ENCODE results near the gene OLFML2A. TPM values are rescaled to one million over a fixed set of nuclear protein-coding genes. Genes with fewer than 3 reads are reported as not detected.
A peak's percentile ranks its signal among the peaks of the same experiment; 100 is the strongest.

Gene OLFML2A
- total and polyA plus RNA-seq, 2 of the 4 experiments (the other 2 are of a cell fraction): 2.0 to 5.9 TPM

DNA sequence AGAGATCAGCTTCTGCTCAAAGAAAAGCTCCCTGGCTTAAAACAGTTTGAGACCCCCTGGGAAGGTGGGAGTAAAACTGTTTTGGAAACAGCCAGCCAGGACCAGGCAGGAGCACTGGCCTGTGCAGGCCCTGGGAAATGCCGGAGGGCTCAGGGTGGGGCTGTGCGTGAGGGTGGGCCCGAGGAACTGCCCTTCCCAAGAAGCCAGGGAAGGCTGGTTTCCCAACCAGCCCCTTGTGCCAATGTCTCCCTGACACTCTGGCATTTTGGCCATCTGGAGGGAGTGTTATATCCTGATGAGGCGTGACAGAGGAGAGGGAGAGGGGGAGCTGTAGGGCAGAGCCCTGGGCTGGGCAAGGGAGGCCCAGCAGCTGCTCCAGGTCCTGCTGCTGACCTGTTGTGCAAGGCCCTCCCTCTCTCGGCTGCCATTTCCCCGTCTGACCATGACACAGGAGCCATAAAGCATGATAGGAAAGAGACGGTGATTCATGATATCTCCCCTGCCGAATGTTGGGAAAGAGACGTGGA lies 16.1 kb downstream of the OLFML2A start:
- H2BK20ac ChIP-seq (ENCODE audit: low read depth, low read length): no peak overlapping the region
- H3K56ac ChIP-seq (ENCODE audit: extremely low read depth, insufficient read depth, low read length): no peak overlapping the region
- H3K23ac ChIP-seq (ENCODE audit: low read depth, low read length): no peak overlapping the region
- H3K27me3 ChIP-seq (ENCODE audit: control insufficient read depth, insufficient read depth, low read length): no peaks in the 10 kb centered on the region
- H2AK5ac ChIP-seq (ENCODE audit: low read depth, low read length): no peak overlapping the region
- H3K4me1 ChIP-seq (ENCODE audit: control insufficient read depth, insufficient read depth, low read length): peaks cover 16% of the 10 kb centered on the region; the same call in 1 of the 2 replicates
- H2BK120ac ChIP-seq (ENCODE audit: low read depth, low read length): no peak overlapping the region
- no peaks in the 10 kb centered on the region for H3K79me1 ChIP-seq (ENCODE audit: low read depth in 1 of 2, low read length in 2 of 2)
- H3K4ac ChIP-seq (ENCODE audit: low read depth, low read length): 0 out of 2 replicates have a peak overlapping the region, but pooled peaks have one; percentile 10
- no peak overlapping the region for H3K14ac ChIP-seq (replicated peaks; ENCODE audit: low read depth, low read length)
- no peaks in the 10 kb centered on the region for H4K20me1 ChIP-seq (ENCODE audit: insufficient read depth, low read length)
- H4K5ac ChIP-seq (ENCODE audit: low read depth, low read length): no peak overlapping the region; the same call in 1 of the 2 replicates
- ChIA-PET CTCF (no interaction called here), POLR2A (ENCODE audit: unreplicated experiment) (no interaction called here)
- no peak overlapping the region; the same call in 1 of the 2 replicates for H4K91ac ChIP-seq (ENCODE audit: insufficient read depth, low read depth, low read length)
- H3K36me3 ChIP-seq (ENCODE audit: control insufficient read depth, insufficient read depth, low read length): peaks cover 13% of the 10 kb centered on the region; the same call in 1 of the 2 replicates
- no peak overlapping the region for H3K4me2 ChIP-seq (ENCODE audit: low read depth, low read length)
- peak overlapping the region; percentile 2 for H2AFZ ChIP-seq (replicated peaks; ENCODE audit: low read length, poor library complexity)
- H3K18ac ChIP-seq (ENCODE audit: low read depth, low read length): no peak overlapping the region
- no peaks in the 10 kb centered on the region for H3K9me3 ChIP-seq (ENCODE audit: control insufficient read depth, insufficient read depth, low read length)
- intact Hi-C loops (cut with micrococcal nuclease): no loop called here
- no peaks in the 10 kb centered on the region for H3K9me1 ChIP-seq (ENCODE audit: insufficient read depth, low read length)
- no peak overlapping the region for H2AK9ac ChIP-seq (replicated peaks; ENCODE audit: low read depth, low read length, poor library complexity)
- no peak overlapping the region for H3K27ac ChIP-seq (ENCODE audit: insufficient read depth, low read length)
- ATAC-seq (ENCODE audit: low read depth) (peak; percentile 82), DNase-seq (peak; percentile 49)
- no peak overlapping the region for H2BK5ac ChIP-seq (ENCODE audit: low read depth, low read length, poor library complexity, severe bottlenecking)
- TF ChIP-seq SMC3 (IDR thresholded peaks at IDR 0.05; ENCODE audit: low read depth, low read length) (no peak), CEBPB (IDR thresholded peaks at IDR 0.05; ENCODE audit: low read depth, low read length) (peak; percentile 80)
- in situ Hi-C loops (cut with MboI; ENCODE audit: low sequenced_read_pairs): no loop called here
- no peak overlapping the region for H3K4me3 ChIP-seq (ENCODE audit: insufficient read depth, low read depth, low read length)
- H4K8ac ChIP-seq (ENCODE audit: low read depth in 2 of 2, low read length in 2 of 2): 0 out of 4 replicates have a peak overlapping the region, but pooled peaks of 1 of the 2 experiments have one; percentile 3
- WGBS, 2 experiments (ENCODE audit: extremely low coverage in 2 of 2, insufficient read length in 1 of 2): 52% methylated on average over 3 of the region's 9 CpGs; no CpG with 5 or more reads in 1 of the 2 experiments
- no peak overlapping the region for H2BK15ac ChIP-seq (ENCODE audit: low read depth, low read length)
- H3K9ac ChIP-seq (ENCODE audit: low read depth, low read length): no peak overlapping the region
- no TSS peak for BruUV-seq (replicated peaks)
- dilution Hi-C loops (cut with HindIII; ENCODE audit: low sequenced_read_pairs, unreplicated experiment): no loop called here
